Heart right ventricle (tissue), 16 donors: ENCODE data around the gene PLB1. TPM values are rescaled to one million over a fixed set of nuclear protein-coding genes. Genes with fewer than 3 reads are reported as not detected.

Experiments used
- ATAC-seq, 8 donors: fragments of 200-7000 bp; cut with Tn5 transposase; one replicate each; pipeline ENCODE4 v1.9.1; 2020; ENCODE audit warnings: mild to moderate bottlenecking in 8 of 8, moderate library complexity in 8 of 8, moderate number of reproducible peaks in 1 of 8
- DNase-seq, 2 donors: peaks; one replicate each; pipeline ENCODE4 v3.0.0-alpha.2; 2020
- H3K27ac ChIP-seq, 10 donors: fragments of 200-600 bp; sonication (generic) in 2 of 10; one replicate each; pipeline versions ENCODE4 v1.5.0 to v1.8.0; 2020 to 2022; ENCODE audit warnings: mild to moderate bottlenecking in 3 of 10
- H3K27me3 ChIP-seq, 7 donors: fragments of 200-600 bp; one replicate each; pipeline ENCODE4 v1.8.0; 2021 to 2022; ENCODE audit warnings: mild to moderate bottlenecking in 2 of 7
- H3K36me3 ChIP-seq, 9 donors: fragments of 200-600 bp; sonication (generic) in 1 of 9; one replicate each; pipeline versions ENCODE4 v1.5.0 to v1.8.0; 2020 to 2022; ENCODE audit warnings: mild to moderate bottlenecking in 2 of 9
- H3K4me1 ChIP-seq, 9 donors: fragments of 200-600 bp; sonication (generic) in 1 of 9; one replicate each; pipeline versions ENCODE4 v1.5.0 to v1.8.0; 2020 to 2022; ENCODE audit warnings: mild to moderate bottlenecking in 4 of 9
- H3K4me3 ChIP-seq, 10 donors: fragments of 200-600 bp; sonication (generic) in 2 of 10; one replicate each; pipeline versions ENCODE4 v1.5.0 to v1.8.0; 2020 to 2022; ENCODE audit warnings: mild to moderate bottlenecking in 7 of 10, moderate library complexity in 2 of 10
- H3K9me3 ChIP-seq, 11 donors: fragments of 200-600 bp in 10 of 11; sonication (generic) in 2 of 11; one replicate each; pipeline versions ENCODE4 v1.5.0 to v1.8.0; 2013 to 2022; ENCODE audit warnings: mild to moderate bottlenecking in 2 of 11, control low read depth in 1 of 11, moderate library complexity in 1 of 11
- CTCF ChIP-seq, 9 donors: fragments of 200-600 bp; sonication (generic) in 2 of 9; IDR thresholded peaks; one replicate each; pipeline versions ENCODE4 v1.5.0 to v1.8.0; 2021 to 2022; ENCODE audit warnings: antibody characterized with exemption in 9 of 9, mild to moderate bottlenecking in 5 of 9, moderate library complexity in 1 of 9
- WGBS, 2 donors: extraction: QIAGEN DNeasy Blood & Tissue Kit; methylation state at CpG; one replicate each; pipeline ENCODE4 v1.1.7; 2013; ENCODE audit warnings: inconsistent platforms in 1 of 2; 5-methylcytosine and 5-hydroxymethylcytosine counted together
- intact Hi-C, 10 donors: fragments of 100-400 bp; cut with DNase I; formaldehyde crosslinking; loops; one replicate each; pipeline versions ENCODE4 v1.11.1 to v1.14.2; 2022
- polyA plus RNA-seq, 2 donors: library from polyadenylated mRNA; stranded (reverse); fragments of 200-250 nt; gene quantifications; one replicate each; pipeline ENCODE4 v1.2.3, GENCODE V29; 2013
- total RNA-seq, 10 donors: library from RNA; stranded (reverse); fragmentation: NEBNext Ultra II Directional in 3 of 10; extraction: Animal tissue kit (Norgen Biotek cat#: 25700) in 3 of 10; gene quantifications; one replicate each; pipeline versions ENCODE4 v1.2.1 to v1.2.4, GENCODE V29; 2021 to 2023
- donor health status: Arrhythmogenic right ventricular cardiomyopathy.
- donor health status: ischemic (EF 13 %, LVEDD 7.1; RV severe dilation, severe dysfunction).
- donor health status: healthy with polysubstance abuse.
- donor health status: DM: no; HTN: yes; CAD: no.
- donor health status: DM: no; HTN: no; CAD: no.
- donor health status: ischemic (EF 25% LVEDD 6.9; RV normal size, moderate dysfunction).
- donor health status: ischemic (EF 25% LVEDD 5.7; RV mildly dilated, moderate dysfunction).
- donor health status: healthy.
- donor health status: DM: yes; HTN: yes; CAD: no.
- donor health status: Ischemic cardiomyopathy.
- donor health status: ischemic (EF 35%, LVEDD 5.7; RV mildly dilated, moderate dysfunction).
- donor health status: nonischemic (EF 11% LVEDD 7.7; RV severe dilation, severe dysfunction).
- donor health status: DM: yes; HTN: yes; CAD: no.
- donor health status: PGD.
- donor health status: ischemic (EF 29% LVEDD 5.4; RV normal size, mild dysfunction).
- donor health status: nonischemic (EF 23%, LVEDD 6.1; RV moderate dilation, normal function).

Gene PLB1
- total and polyA plus RNA-seq, 12 donors = 0.34 to 6.1 (median 1.4) TPM

- peaks cover 21 to 77% (median 64%) of the 10 kb centered on the region in 9 donors for H3K4me1 ChIP-seq
- H3K36me3 ChIP-seq = peaks cover 0 to 3% (median 0%) of the 10 kb centered on the region in 9 donors
- peak; percentile 58 to 80 (median 68) for ATAC-seq
- H3K27me3 ChIP-seq = no peaks in the 10 kb centered on the region
- peak; percentile 61 for DNase-seq
- peak overlapping the region; percentile 71 to 91 (median 87) for H3K27ac ChIP-seq
- no peaks in the 10 kb centered on the region for H3K9me3 ChIP-seq
- WGBS, 2 donors = 47% methylated on average over 19 of the region's 19 CpGs
- H3K4me3 ChIP-seq = no peak overlapping the region
- TF ChIP-seq CTCF (IDR thresholded peaks at IDR 0.05) = peak in 2 of 9 donors; percentile 32 to 33
- intact Hi-C loops = loop anchor here in 3 of 10 donors (5.0 to 10.0 kb wide), 2 partner anchors 37 to 130 kb away; partner anchors contain the start of gene PPP1CB (in 2 of the 3)
Measured at GRCh38 chr2:28624793-28625701, 129.2 kb downstream of the PLB1 start.

- 97% methylated on average over 4 to 5 of the region's 5 CpGs for WGBS, 2 donors
- Histone ChIP-seq H3K27ac (peak overlapping the region; percentile 4 to 91 (median 87)), H3K27me3 (no peaks in the 10 kb centered on the region), H3K9me3 (no peaks in the 10 kb centered on the region), H3K4me3 (no peak overlapping the region), H3K36me3 (peaks cover 0 to 3% (median 0%) of the 10 kb centered on the region in 9 donors), H3K4me1 (peaks cover 21 to 64% (median 50%) of the 10 kb centered on the region in 9 donors)
- intact Hi-C loops = loop anchor here in 3 of 10 donors (5.0 to 10.0 kb wide), 2 partner anchors 36 to 128 kb away; partner anchors contain the start of gene PPP1CB (in 2 of the 3)
- no peak for DNase-seq
- no peak for ATAC-seq
- no peak for TF ChIP-seq CTCF (IDR thresholded peaks at IDR 0.05)
Measured at GRCh38 chr2:28626376-28626775, 130.5 kb downstream of the PLB1 start.

GRCh38 chr2:28626891-28627421 is 131.1 kb downstream of the PLB1 start:
- no peaks in the 10 kb centered on the region for H3K9me3 ChIP-seq

More at GRCh38 chr2:28626891-28627421, 131.1 kb downstream of the PLB1 start:
- DNase-seq (no peak), ATAC-seq (peak in 5 of 8 donors; percentile 6 to 66 (median 24))
- H3K4me3 ChIP-seq = no peak overlapping the region
- 70 to 71% methylated on average over 7 of the region's 7 CpGs for WGBS, 2 donors
- H3K27ac ChIP-seq = peak overlapping the region; percentile 4 to 91 (median 87)
- peaks cover 0 to 3% (median 0%) of the 10 kb centered on the region in 9 donors for H3K36me3 ChIP-seq
- no peak for TF ChIP-seq CTCF (IDR thresholded peaks at IDR 0.05)
- no peaks in the 10 kb centered on the region for H3K27me3 ChIP-seq
- peaks cover 21 to 58% (median 45%) of the 10 kb centered on the region in 9 donors for H3K4me1 ChIP-seq
- intact Hi-C loops = loop anchor here in 3 of 10 donors (5.0 to 10.0 kb wide), 2 partner anchors 35 to 128 kb away; partner anchors contain the start of gene PPP1CB (in 2 of the 3)
